Activated naive CD4-positive, alpha-beta T cell treated with anti-CD3 and anti-CD28 coated beads for 36 hours (primary cell): Measurements from ENCODE around the gene FAM98C. TPM values are rescaled to one million over a fixed set of nuclear protein-coding genes. Genes with fewer than 3 reads are reported as not detected.
A peak's percentile ranks its signal among the peaks of the same experiment; 100 is the strongest.

Experiments
- CTCF ChIA-PET: fragments of 350-600 bp; sonication (Branson Sonifier 250); formaldehyde crosslinking; loops from one replicate; lab custom pipeline; 2021; ENCODE audit warnings: antibody characterized with exemption; lab: Charles Lee
- DNase-seq: peaks from one replicate; pipeline ENCODE4 v3.0.0-alpha.2; 2020
- H3K27ac Mint-ChIP-seq: one replicate; pipeline ENCODE4 v1.8.0; 2021; ENCODE audit warnings: mild to moderate bottlenecking, mixed read lengths
- H3K27me3 Mint-ChIP-seq: one replicate; pipeline ENCODE4 v1.8.0; 2021; ENCODE audit warnings: low read depth, mixed read lengths
- H3K36me3 Mint-ChIP-seq: one replicate; pipeline ENCODE4 v1.8.0; 2021; ENCODE audit warnings: low read depth, mixed read lengths
- H3K4me1 Mint-ChIP-seq: one replicate; pipeline ENCODE4 v1.8.0; 2021; ENCODE audit warnings: low read depth, mixed read lengths
- H3K4me3 Mint-ChIP-seq: one replicate; pipeline ENCODE4 v1.8.0; 2021; ENCODE audit warnings: mild to moderate bottlenecking, moderate library complexity, mixed read lengths
- H3K9me3 Mint-ChIP-seq: one replicate; pipeline ENCODE4 v1.8.0; 2021; ENCODE audit warnings: mixed read lengths
- intact Hi-C: fragments of 100-400 bp; cut with micrococcal nuclease; formaldehyde crosslinking; loops from one replicate; pipeline ENCODE4 v1.15.1; 2023
- total RNA-seq, 2 experiments: library from RNA; stranded (reverse); gene quantifications; one replicate each; pipeline ENCODE4 v1.2.3, GENCODE V29; 2021

FAM98C gene
- total RNA-seq, 2 experiments from 2014 or later: 21.5 to 27.0 TPM

GRCh38 chr19:38389101-38389925 lies 13.6 kb upstream of the FAM98C start:
- H3K9me3 Mint-ChIP-seq: no peaks in the 10 kb centered on the region
- intact Hi-C loops: loop anchor here (10.0 kb wide), 1 partner anchor 485 kb away; the partner anchor contains the start of genes SIPA1L3 and WDR87
- H3K27me3 Mint-ChIP-seq: peaks cover 18% of the 10 kb centered on the region
- H3K36me3 Mint-ChIP-seq: peaks cover 8% of the 10 kb centered on the region
- DNase-seq: no peak
- H3K27ac Mint-ChIP-seq: no peak overlapping the region
- peak overlapping the region; percentile 43 for H3K4me3 Mint-ChIP-seq
- peaks cover 24% of the 10 kb centered on the region for H3K4me1 Mint-ChIP-seq
- CTCF ChIA-PET: interaction anchor here (0.5 to 1.0 kb wide), 2 partner anchors 13 to 374 kb away, joined by 3 read pairs; partner anchors contain the start of gene FAM98C

GRCh38 chr19:38389957-38390924 lies 12.7 kb upstream of the FAM98C start:
- CTCF ChIA-PET: interaction anchor here (1.0 kb wide), 1 partner anchor 12 kb away, joined by 3 read pairs; the partner anchor contains the start of gene FAM98C
- H3K27ac Mint-ChIP-seq: no peak overlapping the region
- H3K4me3 Mint-ChIP-seq: no peak overlapping the region
- H3K4me1 Mint-ChIP-seq: peaks cover 27% of the 10 kb centered on the region
- no peak for DNase-seq
- peaks cover 18% of the 10 kb centered on the region for H3K27me3 Mint-ChIP-seq
- H3K9me3 Mint-ChIP-seq: no peaks in the 10 kb centered on the region
- peaks cover 3% of the 10 kb centered on the region for H3K36me3 Mint-ChIP-seq
- intact Hi-C loops: loop anchor here (10.0 kb wide), 2 partner anchors 165 to 485 kb away; partner anchors contain the start of genes DPF1, SIPA1L3 and WDR87

GRCh38 chr19:38391911-38392464 lies 10.9 kb upstream of the FAM98C start:
- intact Hi-C loops: loop anchor here (10.0 kb wide), 1 partner anchor 167 kb away; the partner anchor contains the start of gene DPF1
- DNase-seq: no peak
- H3K4me1 Mint-ChIP-seq: peaks cover 25% of the 10 kb centered on the region
- H3K9me3 Mint-ChIP-seq: no peaks in the 10 kb centered on the region
- CTCF ChIA-PET: interaction anchor here (1.0 kb wide), 1 partner anchor 148 kb away, joined by 3 read pairs; no protein-coding TSS in a partner anchor
- no peak overlapping the region for H3K27ac Mint-ChIP-seq
- peaks cover 3% of the 10 kb centered on the region for H3K36me3 Mint-ChIP-seq
- no peak overlapping the region for H3K4me3 Mint-ChIP-seq
- peaks cover 18% of the 10 kb centered on the region for H3K27me3 Mint-ChIP-seq

GRCh38 chr19:38392707-38393308 lies 10.1 kb upstream of the FAM98C start:
- Mint-ChIP-seq H3K4me1 (peaks cover 20% of the 10 kb centered on the region), H3K27ac (no peak overlapping the region), H3K27me3 (peaks cover 14% of the 10 kb centered on the region), H3K36me3 (no peaks in the 10 kb centered on the region), H3K9me3 (no peaks in the 10 kb centered on the region), H3K4me3 (no peak overlapping the region)
- CTCF ChIA-PET: interaction anchor here (0.6 to 1.0 kb wide), 2 partner anchors 31 to 149 kb away, joined by 3 read pairs; no protein-coding TSS in a partner anchor
- no peak for DNase-seq
- intact Hi-C loops: loop anchor here (10.0 kb wide), 1 partner anchor 168 kb away; the partner anchor contains the start of gene DPF1

- intact Hi-C loops: loop anchor here (10.0 kb wide), 1 partner anchor 170 kb away; the partner anchor contains the start of gene DPF1
- Mint-ChIP-seq H3K36me3 (no peaks in the 10 kb centered on the region), H3K27me3 (peaks cover 7% of the 10 kb centered on the region), H3K27ac (no peak overlapping the region), H3K4me1 (peaks cover 11% of the 10 kb centered on the region), H3K9me3 (no peaks in the 10 kb centered on the region), H3K4me3 (peak overlapping the region; percentile 62)
- CTCF ChIA-PET: interaction anchor here (0.6 to 1.9 kb wide), 3 partner anchors 9 to 1075 kb away, joined by 3 to 6 read pairs (median 3); partner anchors contain the start of gene FAM98C
- DNase-seq: peak; percentile 82
These were observed 8.4 kb upstream of the FAM98C start for GRCh38 chr19:38394488-38394887.

GRCh38 chr19:38395381-38396114 lies 7.3 kb upstream of the FAM98C start:
- CTCF ChIA-PET: interaction anchor here (1.2 to 1.9 kb wide), 3 partner anchors 8 to 152 kb away, joined by 3 to 6 read pairs (median 5); partner anchors contain the start of genes FAM98C and PSMD8
- Mint-ChIP-seq H3K27me3 (peaks cover 2% of the 10 kb centered on the region), H3K9me3 (no peaks in the 10 kb centered on the region), H3K4me3 (peak overlapping the region; percentile 62), H3K27ac (no peak overlapping the region), H3K4me1 (peaks cover 9% of the 10 kb centered on the region), H3K36me3 (no peaks in the 10 kb centered on the region)
- peak; percentile 49 for DNase-seq
- intact Hi-C loops: loop anchor here (1.0 to 10.0 kb wide), 2 partner anchors 8 to 171 kb away; partner anchors contain the start of gene DPF1

- peaks cover 16% of the 10 kb centered on the region for H3K4me1 Mint-ChIP-seq
- no peaks in the 10 kb centered on the region for H3K27me3 Mint-ChIP-seq
- CTCF ChIA-PET: interaction anchor here (1.2 kb wide), 1 partner anchor 235 kb away, joined by 3 read pairs; no protein-coding TSS in a partner anchor
These were observed 3.8 kb upstream of the FAM98C start for GRCh38 chr19:38399081-38399480.

GRCh38 chr19:38399537-38399936 lies 3.4 kb upstream of the FAM98C start:
- no peaks in the 10 kb centered on the region for H3K36me3 Mint-ChIP-seq
- intact Hi-C loops: loop anchor here (10.0 kb wide), 1 partner anchor 175 kb away; the partner anchor contains the start of gene DPF1
- peaks cover 18% of the 10 kb centered on the region for H3K4me1 Mint-ChIP-seq
- H3K9me3 Mint-ChIP-seq: no peaks in the 10 kb centered on the region
- H3K27me3 Mint-ChIP-seq: no peaks in the 10 kb centered on the region
- DNase-seq: no peak
- no peak overlapping the region for H3K27ac Mint-ChIP-seq
- CTCF ChIA-PET: interaction anchor here (0.7 to 1.2 kb wide), 2 partner anchors 173 to 235 kb away, joined by 3 read pairs; no protein-coding TSS in a partner anchor
- no peak overlapping the region for H3K4me3 Mint-ChIP-seq

More at GRCh38 chr19:38399081-38399480, 3.8 kb upstream of the FAM98C start:
- intact Hi-C loops: loop anchor here (10.0 kb wide), 1 partner anchor 174 kb away; the partner anchor contains the start of gene DPF1
- H3K36me3 Mint-ChIP-seq: no peaks in the 10 kb centered on the region
- DNase-seq: no peak
- H3K27ac Mint-ChIP-seq: no peak overlapping the region
- H3K4me3 Mint-ChIP-seq: no peak overlapping the region
- no peaks in the 10 kb centered on the region for H3K9me3 Mint-ChIP-seq

GRCh38 chr19:38400361-38400760 lies 2.5 kb upstream of the FAM98C start:
- intact Hi-C loops: loop anchor here (10.0 kb wide), 1 partner anchor 434 kb away; the partner anchor contains the start of gene ECH1
- DNase-seq: no peak
- H3K4me1 Mint-ChIP-seq: peaks cover 20% of the 10 kb centered on the region
- peaks cover 3% of the 10 kb centered on the region for H3K36me3 Mint-ChIP-seq
- H3K27ac Mint-ChIP-seq: no peak overlapping the region
- H3K4me3 Mint-ChIP-seq: no peak overlapping the region
- CTCF ChIA-PET: interaction anchor here (1.2 kb wide), 1 partner anchor 234 kb away, joined by 3 read pairs; no protein-coding TSS in a partner anchor
- H3K9me3 Mint-ChIP-seq: no peaks in the 10 kb centered on the region
- H3K27me3 Mint-ChIP-seq: no peaks in the 10 kb centered on the region

- H3K27me3 Mint-ChIP-seq: no peaks in the 10 kb centered on the region
- H3K27ac Mint-ChIP-seq: no peak overlapping the region
- H3K4me3 Mint-ChIP-seq: no peak overlapping the region
- CTCF ChIA-PET: no interaction called here
- peaks cover 20% of the 10 kb centered on the region for H3K4me1 Mint-ChIP-seq
- intact Hi-C loops: loop anchor here (10.0 kb wide), 1 partner anchor 434 kb away; the partner anchor contains the start of gene ECH1
- no peak for DNase-seq
- no peaks in the 10 kb centered on the region for H3K9me3 Mint-ChIP-seq
- peaks cover 5% of the 10 kb centered on the region for H3K36me3 Mint-ChIP-seq
These were observed 1.7 kb upstream of the FAM98C start for GRCh38 chr19:38401148-38401547.
